GM12878 (cell line): ENCODE measurements around the gene S100A6. TPM values are rescaled to one million over a fixed set of nuclear protein-coding genes. Genes with fewer than 3 reads are reported as not detected.

ENCODE experiments used
- BCL3 ChIP-seq: IDR thresholded peaks from 2 replicates; pipeline ENCODE4 v1.6.1; 2011; ENCODE audit warnings: borderline replicate concordance, low read depth, mild to moderate bottlenecking, moderate library complexity, low read length; ENCODE audit not compliant: insufficient read depth, poor library complexity, severe bottlenecking
- JUNB ChIP-seq: IDR thresholded peaks from 2 replicates; pipeline ENCODE4 v1.6.1; 2016; ENCODE audit warnings: antibody characterized with exemption, mild to moderate bottlenecking
- MXI1 ChIP-seq: fragments of 150-350 bp; IDR thresholded peaks from 2 replicates; pipeline ENCODE4 v1.6.1; 2011; ENCODE audit warnings: low read depth, mild to moderate bottlenecking, inconsistent platforms, low read length, improper control_type of control experiment
- NKRF ChIP-seq: fragments of 450-650 bp; conservative IDR thresholded peaks from 2 replicates; pipeline ENCODE4 v1.6.1; 2017; ENCODE audit warnings: mild to moderate bottlenecking, moderate library complexity
- POLR2AphosphoS5 ChIP-seq: IDR thresholded peaks from 2 replicates; pipeline ENCODE4 v1.6.1; 2011; ENCODE audit warnings: mild to moderate bottlenecking, low read length, inconsistent platforms
- POU2F2 ChIP-seq: IDR thresholded peaks from 3 replicates; pipeline ENCODE4 v1.6.1; 2011; ENCODE audit warnings: low read depth, mild to moderate bottlenecking, low read length, borderline replicate concordance
- polyA plus RNA-seq, 11 experiments: library from polyadenylated mRNA; depleted of rRNA in 4 of 11; unstranded in 6 of 11; stranded (reverse) in 5 of 11; fragments of >200 nt; fragmentation: Nextera tagmentation in 4 of 11; fragmentation: Illumina TruSeq in 1 of 11; extraction: Ambion mirVana in 4 of 11; extraction: Trizol in 1 of 11; gene quantifications; 1 replicate in 1 of 11; 2 replicates in 10 of 11; pipeline versions ENCODE4 v1.2.1 to v1.2.3, GENCODE V29; 2011 to 2016; ENCODE audit warnings: inconsistent platforms in 2 of 11, missing spikeins in 2 of 11, low read depth in 1 of 11
- total RNA-seq, 4 experiments: library from RNA; depleted of rRNA in 3 of 4; stranded (reverse); fragments of >200 nt in 3 of 4; fragmentation: Illumina TruSeq in 1 of 4; extraction: Trizol in 1 of 4; gene quantifications; 2 replicates each; pipeline versions ENCODE4 v1.2.1 to v1.2.3, GENCODE V29; 2013 to 2021

Gene S100A6
- total and polyA plus RNA-seq, 10 of the 15 experiments (the other 5 are each of a cell fraction or from before 2014, with no cell fraction given) = 7.2 to 121 (median 45.7) TPM

GRCh38 chr1:153568367-153569099, 32.7 kb upstream of the S100A6 start (continued):
- TF ChIP-seq NKRF (0 out of 2 replicates have a peak, but pooled peaks have one; percentile 19), BCL3 (no peak), MXI1 (no peak), POU2F2 (no peak), JUNB (no peak), POLR2AphosphoS5 (no peak)
